Type B pancreatic cell (in vitro differentiated cells): ENCODE measurements around the gene CNTN6. TPM values are rescaled to one million over a fixed set of nuclear protein-coding genes. Genes with fewer than 3 reads are reported as not detected.

Experiments
- DNase-seq: peaks from one replicate; pipeline ENCODE4 v3.0.0; 2021; ENCODE audit warnings: mixed read lengths; ENCODE audit not compliant: unreplicated experiment; ENCODE audit errors: extremely low spot score
- H3K27ac Mint-ChIP-seq: 2 replicates; pipeline ENCODE4 v1.8.0; 2021; ENCODE audit warnings: mild to moderate bottlenecking, mixed read lengths
- H3K27me3 Mint-ChIP-seq: 2 replicates; pipeline ENCODE4 v1.8.0; 2021; ENCODE audit warnings: mixed read lengths
- H3K36me3 Mint-ChIP-seq: 2 replicates; pipeline ENCODE4 v1.8.0; 2021; ENCODE audit warnings: mixed read lengths
- H3K4me1 Mint-ChIP-seq: one replicate; pipeline ENCODE4 v1.8.0; 2021; ENCODE audit warnings: mixed read lengths; ENCODE audit not compliant: unreplicated experiment
- H3K4me3 Mint-ChIP-seq: 2 replicates; pipeline ENCODE4 v1.8.0; 2021; ENCODE audit warnings: mild to moderate bottlenecking, mixed read lengths
- H3K9me3 Mint-ChIP-seq: 2 replicates; pipeline ENCODE4 v1.8.0; 2021; ENCODE audit warnings: mixed read lengths
- CTCF ChIP-seq: fragments of 200-600 bp; sonication (generic); conservative IDR thresholded peaks from 2 replicates; pipeline ENCODE4 v1.5.0; 2021; ENCODE audit warnings: antibody characterized with exemption, mild to moderate bottlenecking
- total RNA-seq: library from RNA; stranded (reverse); gene quantifications from 2 replicates; pipeline ENCODE4 v1.2.1, GENCODE V29; 2021; ENCODE audit warnings: low replicate concordance

Gene CNTN6
- total RNA-seq, 1 donor from 2014 or later: 3.3 TPM

DNA sequence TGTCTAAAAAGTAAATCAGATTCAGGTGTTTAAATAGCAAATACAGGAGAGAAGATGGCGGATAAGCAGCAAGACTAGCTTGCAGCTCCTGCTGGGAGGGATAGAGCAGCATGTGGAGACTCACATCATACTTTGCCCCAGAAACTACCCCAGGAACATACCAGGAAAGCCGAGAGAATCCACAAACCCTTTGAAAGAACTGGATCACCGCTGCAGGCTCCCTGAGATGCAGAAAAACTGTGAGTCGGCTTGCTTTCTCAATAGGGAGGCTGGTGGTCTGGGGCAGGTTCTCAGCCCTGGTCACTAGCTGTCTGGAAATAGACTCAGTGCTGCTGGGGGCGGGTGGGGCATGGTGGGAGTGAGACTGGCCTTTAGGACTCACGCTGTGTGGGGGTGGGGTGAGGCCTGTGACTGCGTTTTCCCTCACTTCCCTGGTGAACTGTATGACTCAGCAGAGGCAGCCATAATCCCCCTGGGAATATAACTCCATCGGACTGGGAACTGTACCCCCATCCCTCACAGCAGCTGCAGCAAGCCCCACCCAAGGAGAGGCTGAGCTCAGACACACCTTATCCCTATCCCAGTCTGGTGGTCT, 142.8 kb downstream of the CNTN6 start:
- no peak for DNase-seq

GRCh38 chr3:1251282-1252060, 158.6 kb downstream of the CNTN6 start:
- Mint-ChIP-seq H3K4me1 (no peaks in the 10 kb centered on the region), H3K36me3 (no peaks in the 10 kb centered on the region), H3K9me3 (no peaks in the 10 kb centered on the region), H3K27me3 (no peaks in the 10 kb centered on the region), H3K4me3 (no peak overlapping the region), H3K27ac (no peak overlapping the region)
- DNase-seq: no peak
- peak; percentile 20 for TF ChIP-seq CTCF

More for the DNA sequence above, 142.8 kb downstream of the CNTN6 start:
- Mint-ChIP-seq H3K4me1 (peaks cover 19% of the 10 kb centered on the region), H3K36me3 (no peaks in the 10 kb centered on the region), H3K4me3 (no peak overlapping the region), H3K9me3 (peaks cover 12% of the 10 kb centered on the region), H3K27ac (no peak overlapping the region), H3K27me3 (peaks cover 7% of the 10 kb centered on the region)
- TF ChIP-seq CTCF: no peak

GRCh38 chr3:1252061-1252430, 159.2 kb downstream of the CNTN6 start:
- Mint-ChIP-seq H3K27ac (no peak overlapping the region), H3K36me3 (no peaks in the 10 kb centered on the region), H3K4me1 (no peaks in the 10 kb centered on the region), H3K27me3 (no peaks in the 10 kb centered on the region), H3K4me3 (no peak overlapping the region), H3K9me3 (no peaks in the 10 kb centered on the region)
- DNase-seq: no peak
- no peak for TF ChIP-seq CTCF

DNA sequence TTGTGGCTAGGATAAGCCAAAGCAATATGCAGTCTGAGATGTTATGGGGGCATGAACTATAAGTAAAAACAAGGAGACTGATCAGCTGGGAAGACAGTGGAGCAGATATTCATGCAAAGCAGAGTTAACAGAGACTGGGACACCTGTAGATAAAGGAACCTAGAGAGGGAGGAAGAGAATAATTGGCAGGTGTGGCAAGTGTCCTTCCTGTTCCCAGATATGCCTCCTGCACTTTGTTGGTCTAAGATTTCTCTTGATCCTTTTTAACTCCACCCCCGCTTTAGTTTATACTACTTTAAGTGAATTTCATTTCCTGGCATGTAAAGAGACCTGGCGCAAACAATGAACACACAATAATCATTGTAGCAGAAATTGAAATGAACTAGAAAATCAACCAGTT, 169.4 kb downstream of the CNTN6 start:
- no peaks in the 10 kb centered on the region for H3K36me3 Mint-ChIP-seq
- TF ChIP-seq CTCF: no peak
- H3K27ac Mint-ChIP-seq: no peak overlapping the region
- no peaks in the 10 kb centered on the region for H3K27me3 Mint-ChIP-seq
- H3K4me1 Mint-ChIP-seq: no peaks in the 10 kb centered on the region
- no peak overlapping the region for H3K4me3 Mint-ChIP-seq
- H3K9me3 Mint-ChIP-seq: no peaks in the 10 kb centered on the region
- no peak for DNase-seq

- Mint-ChIP-seq H3K27ac (no peak overlapping the region), H3K36me3 (no peaks in the 10 kb centered on the region), H3K4me1 (no peaks in the 10 kb centered on the region), H3K27me3 (no peaks in the 10 kb centered on the region), H3K9me3 (no peaks in the 10 kb centered on the region), H3K4me3 (no peak overlapping the region)
- TF ChIP-seq CTCF: no peak
- DNase-seq: no peak
Measured at GRCh38 chr3:1263121-1263520, 170.3 kb downstream of the CNTN6 start.
